ELR (cell line): ENCODE measurements around the gene CADM1.

Source experiments
- DNase-seq: peaks from one replicate; pipeline ENCODE4 v3.0.0-alpha.2; 2015; ENCODE audit warnings: low read depth

Gene CADM1

GRCh38 chr11:115398333-115399080, 105.7 kb downstream of the CADM1 start:
- DNase-seq: no peak

GRCh38 chr11:115396533-115396932, 107.7 kb downstream of the CADM1 start:
- no peak for DNase-seq

GRCh38 chr11:115393950-115394349, 110.3 kb downstream of the CADM1 start:
- no peak for DNase-seq

- DNase-seq: no peak
Observed at GRCh38 chr11:115391598-115391997, 112.6 kb downstream of the CADM1 start.

- DNase-seq: no peak
Observed at GRCh38 chr11:115391160-115391559, 113.1 kb downstream of the CADM1 start.

- no peak for DNase-seq
Observed at GRCh38 chr11:115390441-115390840, 113.8 kb downstream of the CADM1 start.

- DNase-seq: no peak
Observed at GRCh38 chr11:115389790-115390189, 114.4 kb downstream of the CADM1 start.

GRCh38 chr11:115385226-115385625, 119.0 kb downstream of the CADM1 start:
- DNase-seq: no peak

- DNase-seq: no peak
Observed at GRCh38 chr11:115384236-115384635, 120.0 kb downstream of the CADM1 start.

GRCh38 chr11:115383431-115383830, 120.8 kb downstream of the CADM1 start:
- no peak for DNase-seq

- DNase-seq: no peak
Observed at GRCh38 chr11:115379528-115379927, 124.7 kb downstream of the CADM1 start.

- DNase-seq: no peak
Observed at GRCh38 chr11:115378557-115378956, 125.7 kb downstream of the CADM1 start.

- DNase-seq: no peak
Observed at GRCh38 chr11:115377882-115378296, 126.3 kb downstream of the CADM1 start.

GRCh38 chr11:115368616-115369015, 135.6 kb downstream of the CADM1 start:
- DNase-seq: no peak

- DNase-seq: no peak
Observed at GRCh38 chr11:115366826-115367225, 137.4 kb downstream of the CADM1 start.

- DNase-seq: no peak
Observed at GRCh38 chr11:115365907-115366306, 138.3 kb downstream of the CADM1 start.

- no peak for DNase-seq
Observed at GRCh38 chr11:115364896-115365295, 139.3 kb downstream of the CADM1 start.

- no peak for DNase-seq
Observed at GRCh38 chr11:115363921-115364320, 140.3 kb downstream of the CADM1 start.

GRCh38 chr11:115363426-115363825, 140.8 kb downstream of the CADM1 start:
- no peak for DNase-seq

GRCh38 chr11:115362997-115363396, 141.2 kb downstream of the CADM1 start:
- no peak for DNase-seq

- DNase-seq: no peak
Observed at GRCh38 chr11:115361025-115361424, 143.2 kb downstream of the CADM1 start.

- DNase-seq: no peak
Observed at GRCh38 chr11:115360186-115360824, 143.9 kb downstream of the CADM1 start.

- no peak for DNase-seq
Observed at GRCh38 chr11:115357066-115357465, 147.1 kb downstream of the CADM1 start.
